ENCODE results near the gene ITGAE.
"Not testable (repeated sequence)": the region's sequence is repeated elsewhere in the genome, so short reads cannot be mapped to it uniquely, and the experiment has no call there.

DNA sequence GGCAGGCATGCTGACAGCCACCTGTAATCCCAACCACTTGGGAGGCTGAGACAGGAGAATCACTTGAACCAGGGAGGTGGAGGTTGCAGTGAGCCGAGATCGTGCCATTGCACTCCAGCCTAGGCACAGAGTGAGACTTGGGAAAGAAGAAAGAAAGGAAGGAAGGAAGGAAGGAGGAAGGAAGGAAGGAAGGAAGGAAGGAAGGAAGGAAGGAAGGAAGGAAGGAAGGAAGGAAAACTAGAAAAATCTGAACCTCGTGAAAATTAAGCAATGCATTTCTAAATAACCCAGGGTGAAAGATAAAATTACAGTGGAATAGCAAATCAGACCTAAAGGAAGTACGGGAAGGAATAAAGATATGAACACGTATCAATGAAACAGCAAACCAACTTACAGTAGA lies 15.7 kb downstream of the ITGAE start:
- TF ChIP-seq, protein P1, sequence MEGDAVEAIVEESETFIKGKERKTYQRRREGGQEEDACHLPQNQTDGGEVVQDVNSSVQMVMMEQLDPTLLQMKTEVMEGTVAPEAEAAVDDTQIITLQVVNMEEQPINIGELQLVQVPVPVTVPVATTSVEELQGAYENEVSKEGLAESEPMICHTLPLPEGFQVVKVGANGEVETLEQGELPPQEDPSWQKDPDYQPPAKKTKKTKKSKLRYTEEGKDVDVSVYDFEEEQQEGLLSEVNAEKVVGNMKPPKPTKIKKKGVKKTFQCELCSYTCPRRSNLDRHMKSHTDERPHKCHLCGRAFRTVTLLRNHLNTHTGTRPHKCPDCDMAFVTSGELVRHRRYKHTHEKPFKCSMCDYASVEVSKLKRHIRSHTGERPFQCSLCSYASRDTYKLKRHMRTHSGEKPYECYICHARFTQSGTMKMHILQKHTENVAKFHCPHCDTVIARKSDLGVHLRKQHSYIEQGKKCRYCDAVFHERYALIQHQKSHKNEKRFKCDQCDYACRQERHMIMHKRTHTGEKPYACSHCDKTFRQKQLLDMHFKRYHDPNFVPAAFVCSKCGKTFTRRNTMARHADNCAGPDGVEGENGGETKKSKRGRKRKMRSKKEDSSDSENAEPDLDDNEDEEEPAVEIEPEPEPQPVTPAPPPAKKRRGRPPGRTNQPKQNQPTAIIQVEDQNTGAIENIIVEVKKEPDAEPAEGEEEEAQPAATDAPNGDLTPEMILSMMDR (IDR thresholded peaks at IDR 0.05), result not testable (repeated sequence)
- not testable (repeated sequence) for TF ChIP-seq POLR2A (IDR thresholded peaks at IDR 0.05)
